Progenitor cell of endocrine pancreas (in vitro differentiated cells): Measurements from ENCODE around the gene GDPD1. TPM values are rescaled to one million over a fixed set of nuclear protein-coding genes. Genes with fewer than 3 reads are reported as not detected.
"Not testable (repeated sequence)": the region's sequence is repeated elsewhere in the genome, so short reads cannot be mapped to it uniquely, and the experiment has no call there.

Experiments used
- DNase-seq: peaks from one replicate; pipeline ENCODE4 v3.0.0; 2021; ENCODE audit warnings: low spot score; ENCODE audit not compliant: unreplicated experiment
- H3K27ac Mint-ChIP-seq: 2 replicates; pipeline ENCODE4 v1.8.0; 2021; ENCODE audit warnings: mild to moderate bottlenecking, moderate library complexity, mixed read lengths
- H3K27me3 Mint-ChIP-seq: 2 replicates; pipeline ENCODE4 v1.8.0; 2021; ENCODE audit warnings: mixed read lengths
- H3K36me3 Mint-ChIP-seq: 2 replicates; pipeline ENCODE4 v1.8.0; 2022; ENCODE audit warnings: mixed read lengths; ENCODE audit not compliant: insufficient read depth
- H3K4me1 Mint-ChIP-seq: 2 replicates; pipeline ENCODE4 v1.8.0; 2021; ENCODE audit warnings: low read depth, mixed read lengths
- H3K4me3 Mint-ChIP-seq: 2 replicates; pipeline ENCODE4 v1.8.0; 2021; ENCODE audit warnings: low read depth, mild to moderate bottlenecking, moderate library complexity, mixed read lengths
- H3K9me3 Mint-ChIP-seq: 2 replicates; pipeline ENCODE4 v1.8.0; 2021; ENCODE audit warnings: low read depth, mixed read lengths
- CTCF ChIP-seq: fragments of 200-600 bp; sonication (generic); IDR thresholded peaks from one replicate; pipeline ENCODE4 v1.5.0; 2021; ENCODE audit warnings: antibody characterized with exemption, mild to moderate bottlenecking; ENCODE audit not compliant: unreplicated experiment
- total RNA-seq: library from RNA; stranded (reverse); gene quantifications from 2 replicates; pipeline ENCODE4 v1.2.1, GENCODE V29; 2021

The GDPD1 gene
- total RNA-seq, 1 donor from 2014 or later = 19.5 TPM

GRCh38 chr17:59311051-59311468 is 90.7 kb downstream of the GDPD1 start:
- peak; percentile 87 for TF ChIP-seq CTCF
- DNase-seq = no peak
- H3K4me1 Mint-ChIP-seq = no peaks in the 10 kb centered on the region
- H3K4me3 Mint-ChIP-seq = no peak overlapping the region
- H3K9me3 Mint-ChIP-seq = no peaks in the 10 kb centered on the region
- no peaks in the 10 kb centered on the region for H3K36me3 Mint-ChIP-seq
- H3K27me3 Mint-ChIP-seq = no peaks in the 10 kb centered on the region
- H3K27ac Mint-ChIP-seq = no peak overlapping the region

- H3K4me1 Mint-ChIP-seq, H3K27ac Mint-ChIP-seq, H3K27me3 Mint-ChIP-seq, H3K9me3 Mint-ChIP-seq, H3K4me3 Mint-ChIP-seq, H3K36me3 Mint-ChIP-seq, DNase-seq: not testable (repeated sequence)
Observed at GRCh38 chr17:59311521-59311920, 91.2 kb downstream of the GDPD1 start.

DNA sequence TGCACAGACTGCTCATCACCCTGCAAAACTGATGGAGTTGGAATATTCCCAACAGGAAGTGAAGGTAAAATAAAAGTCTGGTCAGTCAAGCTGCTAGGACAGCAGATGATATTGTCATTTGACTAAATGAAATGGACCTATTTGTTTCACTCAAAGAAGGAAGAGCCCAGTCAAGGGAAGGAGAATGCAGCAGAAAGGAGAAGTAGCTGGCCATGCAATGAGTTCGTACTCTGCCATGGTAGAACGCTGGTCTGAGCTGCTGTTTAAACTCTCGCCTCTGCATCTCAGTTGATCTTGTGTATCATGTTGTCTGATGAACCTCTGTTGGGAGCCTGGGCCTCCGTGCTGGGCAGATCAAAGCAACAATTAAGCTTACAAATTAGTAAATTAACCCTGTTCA is 95.6 kb downstream of the GDPD1 start:
- no peak for TF ChIP-seq CTCF
- no peaks in the 10 kb centered on the region for H3K4me1 Mint-ChIP-seq
- no peak overlapping the region for H3K4me3 Mint-ChIP-seq
- no peaks in the 10 kb centered on the region for H3K27me3 Mint-ChIP-seq
- no peak overlapping the region for H3K27ac Mint-ChIP-seq
- DNase-seq = no peak
- peaks cover 1% of the 10 kb centered on the region for H3K36me3 Mint-ChIP-seq
- H3K9me3 Mint-ChIP-seq = no peaks in the 10 kb centered on the region

Other genes starting within 250 kb of the GDPD1 start
- gene TRIM37, start 113.6 kb upstream of the GDPD1 start, total RNA-seq = 25.9 and 28.8 TPM in 2 replicates
- 54.4 and 61.6 TPM in 2 replicates for gene SKA2, start 65.3 kb upstream of the GDPD1 start, total RNA-seq
- 21.2 and 24.9 TPM in 2 replicates for gene PRR11, start 64.8 kb upstream of the GDPD1 start, total RNA-seq
- 16.8 and 17.6 TPM in 2 replicates for gene SMG8, start 10.5 kb upstream of the GDPD1 start, total RNA-seq
- gene YPEL2, start 111.1 kb downstream of the GDPD1 start, total RNA-seq = 39.9 and 40.8 TPM in 2 replicates